Activated CD4-positive, alpha-beta memory T cell treated with anti-CD3 and anti-CD28 coated beads for 36 hours (primary cell): ENCODE results near the gene SLC45A2. TPM values are rescaled to one million over a fixed set of nuclear protein-coding genes. Genes with fewer than 3 reads are reported as not detected.

Source experiments
- CTCF ChIA-PET: fragments of 350-600 bp; sonication (Branson Sonifier 250); formaldehyde crosslinking; loops from one replicate; lab custom pipeline; 2021; ENCODE audit warnings: antibody characterized with exemption, inconsistent platforms; lab: Charles Lee
- POLR2A ChIA-PET: fragments of 350-600 bp; sonication (Branson Sonifier 250); formaldehyde crosslinking; loops from one replicate; lab custom pipeline; 2021; ENCODE audit warnings: antibody characterized with exemption; lab: Charles Lee
- DNase-seq: peaks from one replicate; pipeline ENCODE4 v3.0.0-alpha.2; 2020
- H3K27ac Mint-ChIP-seq: one replicate; pipeline ENCODE4 v1.8.0; 2021; ENCODE audit warnings: mixed read lengths
- H3K27me3 Mint-ChIP-seq: one replicate; pipeline ENCODE4 v1.8.0; 2021; ENCODE audit warnings: mixed read lengths
- H3K36me3 Mint-ChIP-seq: one replicate; pipeline ENCODE4 v1.8.0; 2021; ENCODE audit warnings: mixed read lengths
- H3K4me1 Mint-ChIP-seq: one replicate; pipeline ENCODE4 v1.8.0; 2021; ENCODE audit warnings: low read depth, mixed read lengths
- H3K4me3 Mint-ChIP-seq: one replicate; pipeline ENCODE4 v1.8.0; 2021; ENCODE audit warnings: mild to moderate bottlenecking, mixed read lengths
- H3K9me3 Mint-ChIP-seq: one replicate; pipeline ENCODE4 v1.8.0; 2021; ENCODE audit warnings: mixed read lengths
- intact Hi-C: fragments of 100-400 bp; cut with micrococcal nuclease; formaldehyde crosslinking; loops from one replicate; pipeline ENCODE4 v1.15.1; 2023
- total RNA-seq, 2 experiments: library from RNA; stranded (reverse); gene quantifications; one replicate each; pipeline ENCODE4 v1.2.3, GENCODE V29; 2021

The SLC45A2 gene
- total RNA-seq, 2 experiments from 2014 or later: not detected

- Mint-ChIP-seq H3K9me3 (no peaks in the 10 kb centered on the region), H3K27ac (no peak overlapping the region), H3K27me3 (no peaks in the 10 kb centered on the region), H3K36me3 (peaks cover 21% of the 10 kb centered on the region), H3K4me3 (no peak overlapping the region), H3K4me1 (no peaks in the 10 kb centered on the region)
- CTCF ChIA-PET: no interaction called here
- POLR2A ChIA-PET: no interaction called here
- intact Hi-C loops: no loop called here
- no peak for DNase-seq
These were observed 954 bp upstream of the SLC45A2 start for GRCh38 chr5:33985447-33985846.

GRCh38 chr5:33984178-33984577 lies 315 bp downstream of the SLC45A2 start:
- no peak overlapping the region for H3K4me3 Mint-ChIP-seq
- intact Hi-C loops: no loop called here
- no peaks in the 10 kb centered on the region for H3K4me1 Mint-ChIP-seq
- DNase-seq: no peak
- ChIA-PET POLR2A (no interaction called here), CTCF (interaction anchor here (1.4 kb wide), 1 partner anchor 14 kb away, joined by 5 read pairs; no protein-coding TSS in a partner anchor)
- peaks cover 18% of the 10 kb centered on the region for H3K36me3 Mint-ChIP-seq
- no peak overlapping the region for H3K27ac Mint-ChIP-seq
- H3K27me3 Mint-ChIP-seq: no peaks in the 10 kb centered on the region
- H3K9me3 Mint-ChIP-seq: no peaks in the 10 kb centered on the region

- Mint-ChIP-seq H3K9me3 (no peaks in the 10 kb centered on the region), H3K4me1 (no peaks in the 10 kb centered on the region), H3K27ac (no peak overlapping the region), H3K36me3 (no peaks in the 10 kb centered on the region), H3K4me3 (no peak overlapping the region), H3K27me3 (no peaks in the 10 kb centered on the region)
- CTCF ChIA-PET: no interaction called here
- intact Hi-C loops: no loop called here
- no peak for DNase-seq
- POLR2A ChIA-PET: no interaction called here
These were observed 2.9 kb downstream of the SLC45A2 start for GRCh38 chr5:33981408-33982162.

GRCh38 chr5:33980030-33980429 lies 4.5 kb downstream of the SLC45A2 start:
- ChIA-PET CTCF (no interaction called here), POLR2A (interaction anchor here (0.6 kb wide), 1 partner anchor 400 kb away, joined by 4 read pairs; no protein-coding TSS in a partner anchor)
- intact Hi-C loops: no loop called here
- Mint-ChIP-seq H3K27me3 (peaks cover 2% of the 10 kb centered on the region), H3K4me1 (no peaks in the 10 kb centered on the region), H3K4me3 (no peak overlapping the region), H3K36me3 (no peaks in the 10 kb centered on the region), H3K9me3 (no peaks in the 10 kb centered on the region), H3K27ac (no peak overlapping the region)
- DNase-seq: no peak

GRCh38 chr5:33978306-33978705 lies 6.2 kb downstream of the SLC45A2 start:
- H3K9me3 Mint-ChIP-seq: no peaks in the 10 kb centered on the region
- CTCF ChIA-PET: interaction anchor here (1.1 kb wide), 1 partner anchor 8 kb away, joined by 3 read pairs; no protein-coding TSS in a partner anchor

GRCh38 chr5:33976307-33976706 lies 8.2 kb downstream of the SLC45A2 start:
- no peak for DNase-seq
- CTCF ChIA-PET: no interaction called here
- intact Hi-C loops: no loop called here
- peaks cover 7% of the 10 kb centered on the region for H3K4me1 Mint-ChIP-seq
- H3K27ac Mint-ChIP-seq: no peak overlapping the region
- H3K4me3 Mint-ChIP-seq: no peak overlapping the region
- no peaks in the 10 kb centered on the region for H3K36me3 Mint-ChIP-seq
- H3K27me3 Mint-ChIP-seq: peaks cover 2% of the 10 kb centered on the region
- no peaks in the 10 kb centered on the region for H3K9me3 Mint-ChIP-seq
- POLR2A ChIA-PET: no interaction called here

More at GRCh38 chr5:33978306-33978705, 6.2 kb downstream of the SLC45A2 start:
- no peaks in the 10 kb centered on the region for H3K36me3 Mint-ChIP-seq
- H3K4me3 Mint-ChIP-seq: no peak overlapping the region
- intact Hi-C loops: no loop called here
- H3K27me3 Mint-ChIP-seq: peaks cover 2% of the 10 kb centered on the region
- POLR2A ChIA-PET: no interaction called here
- H3K4me1 Mint-ChIP-seq: peaks cover 3% of the 10 kb centered on the region
- no peak for DNase-seq
- H3K27ac Mint-ChIP-seq: no peak overlapping the region

GRCh38 chr5:33975852-33976251 lies 8.6 kb downstream of the SLC45A2 start:
- ChIA-PET CTCF (no interaction called here), POLR2A (no interaction called here)
- no peaks in the 10 kb centered on the region for H3K36me3 Mint-ChIP-seq
- DNase-seq: no peak
- H3K4me3 Mint-ChIP-seq: no peak overlapping the region
- intact Hi-C loops: no loop called here
- H3K27me3 Mint-ChIP-seq: peaks cover 2% of the 10 kb centered on the region
- no peaks in the 10 kb centered on the region for H3K9me3 Mint-ChIP-seq
- peaks cover 7% of the 10 kb centered on the region for H3K4me1 Mint-ChIP-seq
- H3K27ac Mint-ChIP-seq: no peak overlapping the region

GRCh38 chr5:33973271-33973670 lies 11.2 kb downstream of the SLC45A2 start:
- no peak overlapping the region for H3K27ac Mint-ChIP-seq
- no peak for DNase-seq
- H3K4me3 Mint-ChIP-seq: no peak overlapping the region
- H3K36me3 Mint-ChIP-seq: no peaks in the 10 kb centered on the region
- ChIA-PET POLR2A (no interaction called here), CTCF (no interaction called here)
- intact Hi-C loops: no loop called here
- H3K4me1 Mint-ChIP-seq: peaks cover 7% of the 10 kb centered on the region
- no peaks in the 10 kb centered on the region for H3K9me3 Mint-ChIP-seq
- H3K27me3 Mint-ChIP-seq: peaks cover 2% of the 10 kb centered on the region

- Mint-ChIP-seq H3K36me3 (no peaks in the 10 kb centered on the region), H3K9me3 (no peaks in the 10 kb centered on the region), H3K27me3 (no peaks in the 10 kb centered on the region), H3K4me1 (peaks cover 14% of the 10 kb centered on the region), H3K4me3 (no peak overlapping the region), H3K27ac (no peak overlapping the region)
- intact Hi-C loops: loop anchor here (1.0 kb wide), 2 partner anchors 382 to 534 kb away; no protein-coding TSS in a partner anchor
- DNase-seq: no peak
- ChIA-PET CTCF (interaction anchor here (0.9 to 2.9 kb wide), 13 partner anchors 9 to 534 kb away, joined by 3 to 14 read pairs (median 6); partner anchors contain the start of gene AMACR), POLR2A (no interaction called here)
These were observed 14.7 kb downstream of the SLC45A2 start for GRCh38 chr5:33969572-33970452.

- POLR2A ChIA-PET: no interaction called here
- CTCF ChIA-PET: interaction anchor here (1.0 to 2.9 kb wide), 5 partner anchors 33 to 533 kb away, joined by 4 to 14 read pairs (median 8); no protein-coding TSS in a partner anchor
- Mint-ChIP-seq H3K27me3 (no peaks in the 10 kb centered on the region), H3K27ac (no peak overlapping the region), H3K4me1 (peaks cover 16% of the 10 kb centered on the region), H3K36me3 (no peaks in the 10 kb centered on the region), H3K4me3 (no peak overlapping the region), H3K9me3 (no peaks in the 10 kb centered on the region)
- no peak for DNase-seq
- intact Hi-C loops: loop anchor here (1.0 kb wide), 2 partner anchors 380 to 532 kb away; no protein-coding TSS in a partner anchor
These were observed 16.1 kb downstream of the SLC45A2 start for GRCh38 chr5:33968211-33969005.

- peaks cover 2% of the 10 kb centered on the region for H3K27me3 Mint-ChIP-seq
- no peak overlapping the region for H3K27ac Mint-ChIP-seq
- intact Hi-C loops: no loop called here
- no peaks in the 10 kb centered on the region for H3K9me3 Mint-ChIP-seq
- no peaks in the 10 kb centered on the region for H3K36me3 Mint-ChIP-seq
- DNase-seq: no peak
- peaks cover 10% of the 10 kb centered on the region for H3K4me1 Mint-ChIP-seq
- ChIA-PET CTCF (interaction anchor here (0.8 kb wide), 1 partner anchor 32 kb away, joined by 5 read pairs; no protein-coding TSS in a partner anchor), POLR2A (no interaction called here)
- no peak overlapping the region for H3K4me3 Mint-ChIP-seq
These were observed 17.7 kb downstream of the SLC45A2 start for GRCh38 chr5:33966805-33967204.
